Subcutaneous abdominal adipose tissue (tissue), 5 donors: ENCODE data around the gene RPRD2.

Experiments used
- H3K27ac ChIP-seq: one replicate; pipeline ENCODE4 v1.7.0; 2013; ENCODE audit warnings: low read depth, mild to moderate bottlenecking, inconsistent platforms, low read length, moderate library complexity
- H3K27me3 ChIP-seq, 5 donors: one replicate each; pipeline ENCODE4 v1.7.0; 2013; ENCODE audit warnings: low read length in 5 of 5, inconsistent platforms in 1 of 5; ENCODE audit not compliant: control insufficient read depth in 5 of 5, insufficient read depth in 4 of 5
- H3K36me3 ChIP-seq, 5 donors: one replicate each; pipeline ENCODE4 v1.7.0; 2013; ENCODE audit warnings: low read length in 5 of 5; ENCODE audit not compliant: control insufficient read depth in 5 of 5, insufficient read depth in 5 of 5
- H3K4me1 ChIP-seq, 5 donors: one replicate each; pipeline ENCODE4 v1.7.0; 2013; ENCODE audit warnings: low read length in 5 of 5, mild to moderate bottlenecking in 3 of 5, moderate library complexity in 1 of 5; ENCODE audit not compliant: control insufficient read depth in 5 of 5, insufficient read depth in 5 of 5
- H3K4me3 ChIP-seq, 5 donors: one replicate each; pipeline ENCODE4 v1.7.0; 2013; ENCODE audit warnings: low read length in 5 of 5, low read depth in 1 of 5
- H3K9ac ChIP-seq, 5 donors: one replicate each; pipeline ENCODE4 v1.7.0; 2013; ENCODE audit warnings: low read length in 5 of 5, mild to moderate bottlenecking in 4 of 5, moderate library complexity in 3 of 5
- H3K9me3 ChIP-seq, 5 donors: one replicate each; pipeline ENCODE4 v1.7.0; 2013; ENCODE audit warnings: low read length in 5 of 5; ENCODE audit not compliant: control insufficient read depth in 5 of 5
- donor health status: healthy.
- donor health status: healthy.
- donor health status: healthy.
- donor health status: healthy.
- donor health status: healthy.

RPRD2 gene

GRCh38 chr1:150408800-150409199, 44.9 kb downstream of the RPRD2 start:
- Histone ChIP-seq H3K4me1 (peaks cover 2 to 30% (median 21%) of the 10 kb centered on the region in 5 donors), H3K27me3 (no peaks in the 10 kb centered on the region), H3K4me3 (no peak overlapping the region), H3K9me3 (no peaks in the 10 kb centered on the region), H3K9ac (no peak overlapping the region), H3K36me3 (no peaks in the 10 kb centered on the region), H3K27ac (no peak overlapping the region)

DNA sequence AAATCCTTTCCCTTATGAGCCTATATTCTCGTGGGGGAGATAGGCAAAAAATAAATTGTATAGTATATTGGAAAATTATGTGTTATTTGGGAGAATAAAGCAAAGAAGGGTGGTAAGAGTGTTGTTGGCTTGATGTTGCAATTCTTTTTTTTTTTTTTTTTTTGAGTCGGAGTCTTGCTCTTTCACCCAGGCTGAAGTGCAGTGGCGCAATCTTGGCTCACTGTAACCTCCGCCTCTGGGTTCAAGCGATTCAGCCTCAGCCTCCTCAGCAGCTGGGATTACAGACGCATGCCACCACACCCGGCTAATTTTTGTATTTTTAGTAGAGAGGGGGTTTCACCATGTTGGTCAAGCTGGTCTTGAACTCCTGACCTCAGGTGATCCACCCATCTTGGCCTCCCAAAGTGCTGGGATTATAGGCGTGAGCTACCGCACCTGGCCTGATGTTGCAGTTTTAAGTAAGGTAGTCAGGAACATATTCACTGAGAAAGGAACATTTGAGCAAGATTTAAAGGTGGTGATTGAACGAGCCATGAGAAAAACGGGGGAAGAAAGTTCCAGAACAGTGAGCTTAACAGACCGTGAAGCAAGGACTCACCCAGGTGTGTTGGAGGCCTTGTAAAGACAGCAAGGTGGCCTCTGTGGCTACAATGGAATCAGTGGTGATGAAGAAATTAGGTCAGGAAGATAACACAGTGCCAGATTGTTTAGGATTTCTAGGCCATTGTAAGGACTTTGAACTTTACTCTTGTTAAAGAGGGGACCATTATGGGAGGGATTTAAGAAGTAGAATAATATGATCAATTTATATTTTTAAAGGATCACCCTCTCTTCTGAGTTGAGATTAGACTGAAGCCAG, 45.8 kb downstream of the RPRD2 start:
- no peaks in the 10 kb centered on the region for H3K9me3 ChIP-seq
- no peaks in the 10 kb centered on the region for H3K27me3 ChIP-seq
- peak overlapping the region; percentile 57 for H3K27ac ChIP-seq
- peak overlapping the region in 1 of 5 donors; percentile 11 for H3K4me3 ChIP-seq
- H3K4me1 ChIP-seq: peaks cover 2 to 30% (median 20%) of the 10 kb centered on the region in 5 donors
- no peaks in the 10 kb centered on the region for H3K36me3 ChIP-seq
- no peak overlapping the region for H3K9ac ChIP-seq

GRCh38 chr1:150410582-150411101, 46.7 kb downstream of the RPRD2 start:
- Histone ChIP-seq H3K27ac (peak overlapping the region; percentile 57), H3K4me3 (no peak overlapping the region), H3K9ac (no peak overlapping the region), H3K4me1 (peaks cover 2 to 30% (median 20%) of the 10 kb centered on the region in 5 donors), H3K9me3 (no peaks in the 10 kb centered on the region), H3K36me3 (no peaks in the 10 kb centered on the region), H3K27me3 (no peaks in the 10 kb centered on the region)

DNA sequence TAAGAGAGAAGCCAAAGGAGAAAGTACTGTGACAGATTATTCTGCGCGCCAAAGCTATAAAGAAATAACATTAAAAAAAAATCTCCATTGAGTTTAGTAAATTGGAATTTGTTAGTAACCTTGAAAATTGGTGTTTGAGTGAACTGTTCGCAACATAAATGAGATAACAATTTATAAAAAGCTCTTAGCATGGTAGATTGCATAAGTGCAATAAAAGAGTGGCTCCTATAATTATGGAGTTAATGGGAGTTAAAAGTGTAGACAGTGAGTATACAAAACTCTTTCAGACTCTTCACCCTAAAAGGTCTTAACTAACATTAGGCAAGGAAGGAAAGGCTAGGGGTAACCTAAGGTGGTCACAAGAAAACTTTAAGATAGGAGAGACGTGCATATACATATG, 50.6 kb downstream of the RPRD2 start:
- Histone ChIP-seq H3K9ac (no peak overlapping the region), H3K4me3 (no peak overlapping the region), H3K9me3 (no peaks in the 10 kb centered on the region), H3K27me3 (no peaks in the 10 kb centered on the region), H3K4me1 (peaks cover 2 to 13% (median 10%) of the 10 kb centered on the region in 5 donors), H3K36me3 (peaks cover 0 to 9% (median 3%) of the 10 kb centered on the region in 5 donors), H3K27ac (no peak overlapping the region)

DNA sequence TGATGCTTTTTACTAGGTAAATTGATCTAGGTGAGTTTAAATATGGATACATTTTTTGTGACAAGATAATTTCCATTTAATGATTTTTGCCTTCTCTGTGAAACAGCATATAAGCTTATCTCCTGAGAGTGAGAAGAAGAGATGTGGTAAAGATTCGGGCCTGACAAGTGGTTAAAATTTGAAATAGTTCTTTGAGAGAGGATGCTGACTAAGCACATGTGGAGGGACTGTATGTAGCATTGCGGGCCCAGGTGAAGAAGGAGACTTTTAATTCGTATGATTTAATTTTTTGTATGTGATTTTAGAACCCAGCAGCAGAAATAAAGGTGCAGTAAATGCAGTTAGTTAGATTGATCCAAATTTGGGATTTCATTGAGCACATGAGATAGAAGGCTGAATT, 51.9 kb downstream of the RPRD2 start:
- H3K27ac ChIP-seq: no peak overlapping the region
- H3K9ac ChIP-seq: no peak overlapping the region
- H3K36me3 ChIP-seq: peaks cover 0 to 13% (median 5%) of the 10 kb centered on the region in 5 donors
- H3K4me3 ChIP-seq: no peak overlapping the region
- H3K27me3 ChIP-seq: no peaks in the 10 kb centered on the region
- peaks cover under 1 to 3% (median 1%) of the 10 kb centered on the region in 5 donors for H3K4me1 ChIP-seq
- H3K9me3 ChIP-seq: no peaks in the 10 kb centered on the region

- Histone ChIP-seq H3K27me3 (no peaks in the 10 kb centered on the region), H3K9me3 (no peaks in the 10 kb centered on the region), H3K4me1 (peaks cover 2 to 7% (median 4%) of the 10 kb centered on the region in 5 donors), H3K27ac (no peak overlapping the region), H3K4me3 (no peak overlapping the region), H3K9ac (no peak overlapping the region), H3K36me3 (peaks cover 0 to 13% (median 5%) of the 10 kb centered on the region in 5 donors)
Observed at GRCh38 chr1:150420560-150421265, 56.8 kb downstream of the RPRD2 start.

- no peak overlapping the region for H3K4me3 ChIP-seq
- H3K27ac ChIP-seq: no peak overlapping the region
- H3K9ac ChIP-seq: no peak overlapping the region
- H3K9me3 ChIP-seq: no peaks in the 10 kb centered on the region
- H3K27me3 ChIP-seq: no peaks in the 10 kb centered on the region
- peaks cover 0 to 13% (median 5%) of the 10 kb centered on the region in 5 donors for H3K36me3 ChIP-seq
- peaks cover 2 to 7% (median 4%) of the 10 kb centered on the region in 5 donors for H3K4me1 ChIP-seq
Observed at GRCh38 chr1:150422541-150422940, 58.6 kb downstream of the RPRD2 start.

- Histone ChIP-seq H3K36me3 (peaks cover 0 to under 1% (median 0%) of the 10 kb centered on the region in 5 donors), H3K9ac (no peak overlapping the region), H3K27ac (no peak overlapping the region), H3K4me1 (no peaks in the 10 kb centered on the region), H3K4me3 (no peak overlapping the region), H3K9me3 (no peaks in the 10 kb centered on the region), H3K27me3 (no peaks in the 10 kb centered on the region)
Observed at GRCh38 chr1:150429805-150430204, 65.9 kb downstream of the RPRD2 start.

GRCh38 chr1:150441121-150441520, 77.2 kb downstream of the RPRD2 start:
- no peak overlapping the region for H3K9ac ChIP-seq
- no peaks in the 10 kb centered on the region for H3K9me3 ChIP-seq
- H3K4me1 ChIP-seq: no peaks in the 10 kb centered on the region
- no peak overlapping the region for H3K27ac ChIP-seq
- peaks cover 18 to 28% (median 26%) of the 10 kb centered on the region in 5 donors for H3K36me3 ChIP-seq
- H3K27me3 ChIP-seq: no peaks in the 10 kb centered on the region
- H3K4me3 ChIP-seq: no peak overlapping the region

GRCh38 chr1:150444232-150444631, 80.3 kb downstream of the RPRD2 start:
- Histone ChIP-seq H3K27me3 (no peaks in the 10 kb centered on the region), H3K36me3 (peaks cover 34 to 53% (median 37%) of the 10 kb centered on the region in 5 donors), H3K9me3 (no peaks in the 10 kb centered on the region), H3K4me3 (no peak overlapping the region), H3K4me1 (no peaks in the 10 kb centered on the region), H3K27ac (no peak overlapping the region), H3K9ac (no peak overlapping the region)
